ENCODE results near the gene GZMM. TPM values are rescaled to one million over a fixed set of nuclear protein-coding genes. Genes with fewer than 3 reads are reported as not detected.

Gene GZMM
- total RNA-seq, 4 donors from 2014 or later = 0.78 to 1.9 TPM; not detected in 2

GRCh38 chr19:555474-555808 is 11.6 kb downstream of the GZMM start:
- H3K36me3 ChIP-seq = no peaks in the 10 kb centered on the region
- no peak overlapping the region for H3K27ac ChIP-seq
- no peaks in the 10 kb centered on the region for H3K4me1 ChIP-seq
- no peak for TF ChIP-seq POLR2A (IDR thresholded peaks at IDR 0.05)
- no peak for TF ChIP-seq CTCF (IDR thresholded peaks at IDR 0.05)
- H3K4me3 ChIP-seq (replicated peaks in 1 of 3) = no peak overlapping the region
- H3K9me3 ChIP-seq = no peaks in the 10 kb centered on the region
- no peaks in the 10 kb centered on the region for H3K27me3 ChIP-seq
- DNase-seq = no peak
- 95 to 96% methylated on average over 14 of the region's 14 CpGs for WGBS, 2 donors
- intact Hi-C loops (cut with DNase I) = no loop called here

GRCh38 chr19:556611-557382 is 12.9 kb downstream of the GZMM start:
- Histone ChIP-seq H3K27ac (no peak overlapping the region), H3K4me1 (no peaks in the 10 kb centered on the region), H3K27me3 (no peaks in the 10 kb centered on the region), H3K4me3 (replicated peaks in 1 of 3) (no peak overlapping the region), H3K36me3 (no peaks in the 10 kb centered on the region), H3K9me3 (no peaks in the 10 kb centered on the region)
- TF ChIP-seq POLR2A (IDR thresholded peaks at IDR 0.05) = no peak
- no peak for TF ChIP-seq CTCF (IDR thresholded peaks at IDR 0.05)
- DNase-seq = no peak
- intact Hi-C loops (cut with DNase I) = no loop called here
- 76 to 82% methylated on average over 25 to 29 of the region's 31 CpGs for WGBS, 2 donors

- intact Hi-C loops (cut with DNase I) = no loop called here
- TF ChIP-seq CTCF (IDR thresholded peaks at IDR 0.05) (no peak), POLR2A (IDR thresholded peaks at IDR 0.05) (no peak)
- 48 to 51% methylated on average over 14 to 21 of the region's 21 CpGs for WGBS, 2 donors
- DNase-seq = no peak
- H3K36me3 ChIP-seq = no peaks in the 10 kb centered on the region
- no peak overlapping the region for H3K4me3 ChIP-seq (replicated peaks in 1 of 3)
- H3K9me3 ChIP-seq = no peaks in the 10 kb centered on the region
- no peaks in the 10 kb centered on the region for H3K4me1 ChIP-seq
- no peaks in the 10 kb centered on the region for H3K27me3 ChIP-seq
- no peak overlapping the region for H3K27ac ChIP-seq
Measured at GRCh38 chr19:558770-559439, 15.1 kb downstream of the GZMM start.

- Histone ChIP-seq H3K9me3 (no peaks in the 10 kb centered on the region), H3K4me3 (replicated peaks in 1 of 3) (no peak overlapping the region), H3K27me3 (no peaks in the 10 kb centered on the region), H3K27ac (no peak overlapping the region), H3K4me1 (no peaks in the 10 kb centered on the region), H3K36me3 (no peaks in the 10 kb centered on the region)
- WGBS, 2 donors = 72 to 75% methylated on average over 12 of the region's 12 CpGs
- intact Hi-C loops (cut with DNase I) = no loop called here
- DNase-seq = no peak
- no peak for TF ChIP-seq POLR2A (IDR thresholded peaks at IDR 0.05)
- no peak for TF ChIP-seq CTCF (IDR thresholded peaks at IDR 0.05)
Measured at GRCh38 chr19:560121-560520, 16.3 kb downstream of the GZMM start.

- WGBS, 2 donors = 84 to 90% methylated on average over 18 to 19 of the region's 19 CpGs
- DNase-seq = no peak
- no peak for TF ChIP-seq POLR2A (IDR thresholded peaks at IDR 0.05)
- no peak for TF ChIP-seq CTCF (IDR thresholded peaks at IDR 0.05)
- Histone ChIP-seq H3K27ac (no peak overlapping the region), H3K36me3 (no peaks in the 10 kb centered on the region), H3K27me3 (no peaks in the 10 kb centered on the region), H3K4me3 (replicated peaks in 1 of 3) (no peak overlapping the region), H3K9me3 (no peaks in the 10 kb centered on the region), H3K4me1 (peaks cover 5% of the 10 kb centered on the region in 2 donors)
- intact Hi-C loops (cut with DNase I) = no loop called here
Measured at GRCh38 chr19:566403-566802, 22.6 kb downstream of the GZMM start.

Measured in thyroid gland (tissue), 4 donors.